AG08395 (cell line): Measurements from ENCODE around the gene ZBTB24.

Source experiments
- DNase-seq: peaks from one replicate; pipeline ENCODE4 v3.0.0; 2012; ENCODE audit warnings: mixed read lengths, low spot score

ZBTB24 gene

GRCh38 chr6:109451376-109451775 is 31.6 kb downstream of the ZBTB24 start:
- DNase-seq: no peak

GRCh38 chr6:109450801-109451200 is 32.2 kb downstream of the ZBTB24 start:
- DNase-seq: no peak

- DNase-seq: no peak
Measured at GRCh38 chr6:109449795-109450673, 33.0 kb downstream of the ZBTB24 start.

- DNase-seq: no peak
Measured at GRCh38 chr6:109449064-109449794, 33.8 kb downstream of the ZBTB24 start.

GRCh38 chr6:109448615-109449014 is 34.4 kb downstream of the ZBTB24 start:
- no peak for DNase-seq

GRCh38 chr6:109447878-109448555 is 35.0 kb downstream of the ZBTB24 start:
- DNase-seq: no peak

GRCh38 chr6:109447087-109447486 is 35.9 kb downstream of the ZBTB24 start:
- no peak for DNase-seq

- no peak for DNase-seq
Measured at GRCh38 chr6:109446541-109446940, 36.5 kb downstream of the ZBTB24 start.

- no peak for DNase-seq
Measured at GRCh38 chr6:109446072-109446471, 36.9 kb downstream of the ZBTB24 start.

- DNase-seq: no peak
Measured at GRCh38 chr6:109445382-109445781, 37.6 kb downstream of the ZBTB24 start.

GRCh38 chr6:109443425-109443950 is 39.5 kb downstream of the ZBTB24 start:
- DNase-seq: no peak

- DNase-seq: no peak
Measured at GRCh38 chr6:109442393-109442924, 40.6 kb downstream of the ZBTB24 start.

GRCh38 chr6:109441069-109441816 is 41.8 kb downstream of the ZBTB24 start:
- DNase-seq: peak; percentile 31

- DNase-seq: peak; percentile 95
Measured at GRCh38 chr6:109440331-109441068, 42.5 kb downstream of the ZBTB24 start, which contains the start of the genes PPIL6 and SMPD2. TSS of gene PPIL6 (minus strand) at chr6:109440628. CDS start at chr6:109440590, 38 bp downstream. TSS of gene SMPD2 (plus strand) at chr6:109440724. CDS start at chr6:109441122, 398 bp downstream.

GRCh38 chr6:109436041-109436440 is 47.0 kb downstream of the ZBTB24 start:
- DNase-seq: no peak

- DNase-seq: no peak
Measured at GRCh38 chr6:109434456-109434855, 48.6 kb downstream of the ZBTB24 start.

GRCh38 chr6:109429496-109429895 is 53.5 kb downstream of the ZBTB24 start:
- no peak for DNase-seq

- peak; percentile 40 for DNase-seq
Measured at GRCh38 chr6:109428889-109429477, 54.0 kb downstream of the ZBTB24 start.

GRCh38 chr6:109424946-109425345 is 58.1 kb downstream of the ZBTB24 start:
- DNase-seq: no peak

GRCh38 chr6:109421184-109421583 is 61.8 kb downstream of the ZBTB24 start:
- DNase-seq: no peak
